Measurements from ENCODE around the gene HBM.
"Not testable (repeated sequence)": the region's sequence is repeated elsewhere in the genome, so short reads cannot be mapped to it uniquely, and the experiment has no call there.

The HBM gene

DNA sequence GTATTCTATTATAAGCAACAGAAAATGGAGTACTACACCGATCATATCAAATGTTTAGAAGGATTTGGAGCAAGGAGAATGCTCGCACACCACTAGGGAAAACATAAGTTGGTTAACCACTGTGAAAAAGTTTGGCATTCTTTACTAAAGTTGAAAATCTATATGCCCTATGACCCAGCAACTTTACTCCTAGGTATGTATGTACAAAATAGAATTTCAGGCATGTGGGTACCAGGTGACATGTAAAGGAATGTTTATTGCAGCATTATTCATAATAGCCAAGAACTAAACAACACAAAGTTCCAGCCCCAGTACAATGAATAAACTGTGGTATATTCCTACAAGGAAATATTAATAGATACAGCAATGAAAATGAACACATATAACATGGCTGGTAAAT, 19.1 kb upstream of the HBM start:
- no peak for DNase-seq (ENCODE audit: low read depth)

DNA sequence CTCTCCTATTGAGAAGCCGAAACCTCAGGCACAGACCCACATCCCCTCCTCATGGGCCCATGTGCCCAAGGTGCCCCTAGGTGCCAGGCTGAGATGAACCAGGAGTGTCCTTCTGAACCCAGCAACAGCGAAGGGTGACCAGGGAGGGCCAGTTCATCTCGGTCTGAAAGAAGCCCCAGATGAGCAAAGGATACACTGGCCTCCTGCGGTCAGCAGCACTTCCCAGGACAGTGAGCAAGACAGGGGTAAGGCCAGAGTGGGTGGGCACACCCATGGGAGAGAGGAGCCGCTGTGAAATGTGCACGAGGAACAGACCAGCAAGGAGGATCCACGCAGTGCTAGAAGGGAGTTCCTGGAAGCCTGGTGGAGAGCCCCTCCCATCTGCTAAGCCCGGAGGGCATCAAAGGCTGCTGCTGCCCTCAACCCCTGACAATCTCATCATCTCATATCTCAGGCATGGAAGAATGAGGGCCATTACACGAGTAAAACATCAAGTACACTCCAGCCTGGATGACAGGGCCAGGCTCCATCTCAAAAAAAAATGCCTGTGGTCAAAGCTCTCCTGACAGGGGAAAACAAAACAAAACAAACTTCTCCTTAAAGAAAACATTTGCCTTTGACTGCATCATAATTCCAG, 16.6 kb upstream of the HBM start:
- DNase-seq (ENCODE audit: low read depth) = no peak

DNA sequence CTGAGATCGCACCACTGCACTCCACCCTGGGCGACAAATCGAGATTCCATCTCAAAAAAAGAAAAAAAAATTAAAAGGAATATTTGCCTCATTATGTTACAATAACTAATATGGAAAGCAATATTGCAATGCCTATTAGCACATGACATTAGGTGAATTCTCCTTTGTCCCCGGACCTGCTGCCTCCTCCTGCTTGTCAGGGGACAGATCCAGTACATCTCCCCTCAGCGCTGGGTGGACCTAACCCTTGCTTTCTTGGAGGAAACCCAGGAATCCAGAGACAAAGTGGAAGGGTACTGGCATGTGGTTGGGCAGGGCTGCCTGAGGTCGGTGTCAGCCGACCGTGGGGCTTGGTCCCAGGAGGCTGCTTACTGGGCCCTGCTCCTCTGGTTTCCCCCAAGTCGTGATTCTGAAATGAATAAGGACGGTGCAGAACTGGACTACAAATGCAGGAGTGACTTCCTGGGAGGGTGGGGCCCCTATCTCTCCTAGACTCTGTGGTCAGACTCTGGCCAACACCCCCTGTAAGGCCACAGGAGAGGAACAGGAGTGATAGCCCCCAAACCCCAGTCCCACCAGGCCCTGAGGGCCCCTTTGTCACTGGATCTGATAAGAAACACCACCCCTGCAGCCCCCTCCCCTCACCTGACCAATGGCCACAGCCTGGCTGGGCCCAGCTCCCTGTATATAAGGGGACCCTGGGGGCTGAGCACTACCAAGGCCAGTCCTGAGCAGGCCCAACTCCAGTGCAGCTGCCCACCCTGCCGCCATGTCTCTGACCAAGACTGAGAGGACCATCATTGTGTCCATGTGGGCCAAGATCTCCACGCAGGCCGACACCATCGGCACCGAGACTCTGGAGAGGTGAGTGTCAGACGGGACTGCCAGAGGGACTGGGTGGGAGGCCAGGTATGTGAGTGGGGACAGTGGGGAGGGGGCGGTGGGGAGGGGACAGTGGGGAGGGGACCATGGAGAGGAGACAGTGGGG, 13.3 kb upstream of the HBM start, which contains the start of gene HBZ:
HBZ (plus strand) TSS at position 504 of the 988 bp plus-strand sequence; CDS start at position 770, 266 bp downstream.
- DNase-seq (ENCODE audit: low read depth) = no peak

DNA sequence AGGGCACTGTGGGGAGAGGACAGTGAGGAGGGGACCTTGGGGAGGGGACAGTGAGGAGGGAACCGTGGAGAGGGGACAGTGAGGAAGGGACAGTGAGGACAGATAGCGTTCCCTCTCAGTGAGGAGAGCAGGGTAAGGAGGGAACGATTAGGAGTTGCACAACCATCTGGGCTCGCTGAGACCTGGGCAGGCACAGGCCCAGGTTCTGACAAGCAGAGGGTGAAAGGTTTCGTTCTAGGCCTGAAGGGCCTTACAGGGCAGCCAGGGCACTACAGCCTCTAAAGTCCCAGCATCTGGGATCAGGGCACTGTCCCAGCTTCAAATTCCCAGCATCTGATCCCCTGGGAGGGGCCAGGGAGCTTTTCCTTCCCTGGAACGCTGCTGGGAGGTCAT, 12.7 kb upstream of the HBM start:
- DNase-seq (ENCODE audit: low read depth) = not testable (repeated sequence)

DNA sequence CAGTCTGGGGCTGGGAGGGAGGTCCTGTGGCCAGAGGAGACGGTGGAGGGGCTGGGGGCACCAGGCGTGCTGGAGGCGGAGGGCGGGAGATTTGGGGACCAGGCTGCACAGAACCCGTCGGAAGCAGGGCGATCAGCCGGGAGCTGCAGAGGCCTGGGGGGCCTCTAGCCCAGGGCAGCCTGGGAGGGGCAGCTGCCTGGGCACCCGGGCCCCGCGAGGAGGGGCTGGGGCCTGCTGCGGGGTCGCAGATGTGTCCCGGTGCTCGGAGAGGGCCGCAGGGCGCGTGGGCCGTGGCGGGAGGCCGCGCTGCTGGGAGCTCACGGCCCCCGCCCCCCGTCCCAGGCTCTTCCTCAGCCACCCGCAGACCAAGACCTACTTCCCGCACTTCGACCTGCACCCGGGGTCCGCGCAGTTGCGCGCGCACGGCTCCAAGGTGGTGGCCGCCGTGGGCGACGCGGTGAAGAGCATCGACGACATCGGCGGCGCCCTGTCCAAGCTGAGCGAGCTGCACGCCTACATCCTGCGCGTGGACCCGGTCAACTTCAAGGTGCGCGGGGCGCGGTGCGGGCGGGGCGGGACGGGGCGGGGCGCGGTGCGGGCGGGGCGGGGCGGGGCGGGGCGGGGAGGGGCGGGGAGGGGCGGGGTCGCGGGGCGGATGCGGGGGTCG, 12.1 kb upstream of the HBM start:
- not testable (repeated sequence) for DNase-seq (ENCODE audit: low read depth)

DNA sequence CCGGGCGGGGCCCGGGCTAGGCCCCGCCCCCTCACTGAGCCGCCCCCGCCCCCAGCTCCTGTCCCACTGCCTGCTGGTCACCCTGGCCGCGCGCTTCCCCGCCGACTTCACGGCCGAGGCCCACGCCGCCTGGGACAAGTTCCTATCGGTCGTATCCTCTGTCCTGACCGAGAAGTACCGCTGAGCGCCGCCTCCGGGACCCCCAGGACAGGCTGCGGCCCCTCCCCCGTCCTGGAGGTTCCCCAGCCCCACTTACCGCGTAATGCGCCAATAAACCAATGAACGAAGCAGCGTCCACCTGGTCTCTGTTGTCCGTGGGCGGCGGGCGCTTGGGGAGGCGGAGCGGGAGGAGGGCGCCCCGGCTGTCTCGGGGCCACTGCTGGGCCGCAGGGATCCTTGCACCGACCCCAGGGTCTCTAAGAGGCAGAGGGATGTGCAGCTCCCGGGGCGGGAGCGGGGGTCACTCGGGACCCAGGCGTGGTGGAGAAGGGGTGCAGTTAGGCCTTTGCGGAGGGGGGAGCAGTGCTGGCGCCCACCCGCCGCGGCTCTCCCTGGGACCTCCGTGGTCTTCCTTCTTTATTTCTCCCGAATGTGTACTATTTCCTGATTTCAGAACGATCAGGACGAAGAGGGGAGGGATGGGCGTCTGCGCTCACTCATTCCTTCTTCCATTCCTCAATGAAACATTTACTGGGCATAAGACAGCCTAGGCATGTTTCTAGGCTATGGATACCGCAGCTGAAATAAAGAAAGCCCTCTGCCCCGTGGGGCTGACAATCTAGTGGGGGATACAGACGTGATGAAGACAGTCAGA, 11.4 kb upstream of the HBM start:
- no peak for DNase-seq (ENCODE audit: low read depth)

DNA sequence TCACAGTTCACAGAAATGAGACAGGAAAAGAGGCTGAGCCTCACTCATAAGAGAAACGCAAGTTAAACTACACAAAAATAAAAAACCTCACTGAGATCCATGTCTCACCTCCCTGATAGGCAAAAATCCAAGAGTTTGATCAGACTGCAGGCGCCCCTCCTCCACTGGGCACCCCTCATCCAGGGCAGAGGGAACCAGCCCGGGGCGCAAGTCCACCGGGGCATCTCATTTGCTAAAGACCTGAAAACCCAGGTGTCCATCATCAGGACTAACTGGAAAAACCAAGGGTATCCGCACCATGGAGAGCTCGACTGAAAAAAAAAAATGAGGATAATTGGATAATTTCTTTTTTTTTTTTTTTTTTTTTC, 10.8 kb upstream of the HBM start:
- DNase-seq (ENCODE audit: low read depth) = no peak

DNA sequence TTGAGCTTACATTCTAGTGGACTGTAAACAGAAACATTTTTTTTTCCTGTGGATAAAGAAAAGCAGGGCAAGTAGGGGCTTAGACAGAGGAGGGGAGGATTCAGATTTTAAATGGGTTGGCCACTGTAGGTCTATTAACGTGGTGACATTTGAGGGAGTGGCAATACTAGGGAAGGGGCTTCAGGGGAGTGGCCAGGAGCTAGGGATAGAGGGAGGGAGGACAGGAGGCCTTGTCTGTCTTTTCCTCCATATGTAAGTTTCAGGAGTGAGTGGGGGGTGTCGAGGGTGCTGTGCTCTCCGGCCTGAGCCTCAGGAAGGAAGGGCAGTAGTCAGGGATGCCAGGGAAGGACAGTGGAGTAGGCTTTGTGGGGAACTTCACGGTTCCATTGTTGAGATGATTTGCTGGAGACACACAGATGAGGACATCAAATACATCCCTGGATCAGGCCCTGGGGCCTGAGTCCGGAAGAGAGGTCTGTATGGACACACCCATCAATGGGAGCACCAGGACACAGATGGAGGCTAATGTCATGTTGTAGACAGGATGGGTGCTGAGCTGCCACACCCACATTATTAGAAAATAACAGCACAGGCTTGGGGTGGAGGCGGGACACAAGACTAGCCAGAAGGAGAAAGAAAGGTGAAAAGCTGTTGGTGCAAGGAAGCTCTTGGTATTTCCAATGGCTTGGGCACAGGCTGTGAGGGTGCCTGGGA, 6.5 kb upstream of the HBM start:
- DNase-seq (ENCODE audit: low read depth) = no peak

DNA sequence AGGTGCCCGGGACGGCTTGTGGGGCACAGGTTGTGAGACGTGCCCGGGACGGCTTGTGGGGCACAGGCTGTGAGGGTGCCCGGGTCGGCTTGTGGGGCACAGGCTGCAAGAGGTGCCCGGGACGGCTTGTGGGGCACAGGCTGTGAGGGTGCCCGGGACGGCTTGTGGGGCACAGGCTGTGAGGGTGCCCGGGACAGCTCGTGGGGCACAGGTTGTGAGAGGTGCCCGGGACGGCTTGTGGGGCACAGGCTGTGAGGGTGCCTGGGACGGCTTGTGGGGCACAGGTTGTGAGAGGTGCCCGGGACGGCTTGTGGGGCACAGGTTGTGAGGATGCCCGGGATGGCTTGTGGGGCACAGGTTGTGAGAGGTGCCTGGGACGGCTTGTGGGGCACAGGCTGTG, 5.5 kb upstream of the HBM start:
- DNase-seq (ENCODE audit: low read depth) = not testable (repeated sequence)

DNA sequence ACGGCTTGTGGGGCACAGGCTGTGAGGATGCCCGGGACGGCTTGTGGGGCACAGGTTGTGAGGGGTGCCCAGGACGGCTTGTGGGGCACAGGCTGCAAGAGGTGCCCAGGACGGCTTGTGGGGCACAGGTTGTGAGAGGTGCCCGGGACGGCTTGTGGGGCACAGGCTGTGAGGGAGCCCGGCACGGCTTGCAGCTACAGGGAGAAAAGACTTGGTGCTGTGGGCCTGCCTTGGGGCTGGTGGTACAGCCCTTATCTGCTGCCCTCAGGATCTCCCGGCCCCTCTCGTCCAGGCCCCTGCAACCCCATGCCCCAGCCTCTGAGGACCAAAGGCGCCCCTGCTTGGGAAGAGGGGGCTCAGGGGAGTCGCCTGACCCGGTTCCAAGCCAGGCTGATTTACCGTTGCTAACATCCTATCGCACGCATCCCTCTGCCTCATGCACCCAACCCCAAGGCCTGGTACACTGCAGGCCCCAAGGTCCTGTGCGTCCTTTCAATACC, 5.0 kb upstream of the HBM start:
- DNase-seq (ENCODE audit: low read depth) = no peak

DNA sequence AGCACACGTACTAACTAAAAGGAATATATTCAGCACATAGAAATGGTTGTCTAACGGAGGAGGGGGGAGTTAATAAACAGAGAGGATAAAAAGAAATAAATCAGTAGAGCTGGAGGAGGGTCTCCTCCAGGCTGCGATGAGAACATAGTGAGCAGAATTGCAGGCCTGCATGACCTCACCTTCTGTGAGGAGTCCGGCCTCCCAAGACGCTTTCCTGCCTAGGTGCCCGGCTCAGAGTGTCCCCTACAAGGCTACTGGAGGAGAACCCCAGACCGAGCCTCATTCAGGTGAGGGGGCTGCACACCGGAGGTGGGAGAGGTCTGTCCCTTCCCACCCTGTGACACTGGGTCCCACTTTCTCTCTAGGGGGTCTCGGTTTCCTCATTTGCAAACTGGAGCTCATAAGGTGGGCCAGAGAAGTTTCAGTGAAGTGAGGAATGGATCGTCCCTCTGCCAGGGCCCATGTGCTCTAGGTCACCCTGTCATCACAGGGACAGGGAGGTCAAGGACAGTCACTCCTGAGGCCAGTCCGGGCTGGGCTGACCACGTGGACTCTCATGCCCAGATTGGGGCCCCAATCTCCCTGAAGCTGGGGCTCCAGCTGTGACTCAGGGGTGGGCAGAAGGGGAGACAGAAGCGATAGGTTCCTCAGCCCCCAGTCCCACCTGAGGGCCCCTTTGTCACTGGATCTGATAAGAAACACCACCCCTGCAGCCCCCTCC, 3.3 kb upstream of the HBM start:
- DNase-seq (ENCODE audit: low read depth) = no peak

DNA sequence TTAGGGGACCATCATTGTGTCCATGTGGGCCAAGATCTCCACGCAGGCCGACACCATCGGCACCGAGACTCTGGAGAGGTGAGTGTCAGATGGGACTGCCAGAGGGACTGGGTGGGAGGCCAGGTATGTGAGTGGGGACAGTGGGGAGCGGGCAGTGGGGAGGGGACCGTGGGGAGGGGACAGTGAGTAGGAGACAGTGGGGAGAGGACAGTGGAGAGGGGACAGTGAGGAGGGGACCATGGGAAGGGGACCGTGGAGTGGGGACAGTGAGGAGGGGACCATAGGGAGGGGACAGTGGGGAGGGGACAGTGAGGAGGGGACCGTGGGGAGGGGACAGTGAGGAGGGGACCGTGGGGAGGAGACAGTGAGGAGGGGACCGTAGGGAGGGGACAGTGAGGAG, 2.6 kb upstream of the HBM start:
- DNase-seq (ENCODE audit: low read depth) = not testable (repeated sequence)

DNA sequence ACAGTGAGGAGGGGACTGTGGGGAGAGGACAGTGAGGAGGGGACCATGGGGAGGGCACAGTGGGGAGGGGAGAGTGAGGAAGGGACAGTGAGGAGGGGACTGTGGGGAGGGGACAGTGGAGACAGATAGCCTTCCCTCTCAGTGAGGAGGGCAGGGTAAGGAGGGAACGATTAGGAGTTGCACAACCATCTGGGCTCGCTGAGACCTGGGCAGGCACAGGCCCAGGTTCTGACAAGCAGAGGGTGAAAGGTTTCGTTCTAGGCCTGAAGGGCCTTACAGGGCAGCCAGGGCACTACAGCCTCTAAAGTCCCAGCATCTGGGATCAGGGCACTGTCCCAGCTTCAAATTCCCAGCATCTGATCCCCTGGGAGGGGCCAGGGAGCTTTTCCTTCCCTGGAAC, 2.1 kb upstream of the HBM start:
- DNase-seq (ENCODE audit: low read depth) = not testable (repeated sequence)

DNA sequence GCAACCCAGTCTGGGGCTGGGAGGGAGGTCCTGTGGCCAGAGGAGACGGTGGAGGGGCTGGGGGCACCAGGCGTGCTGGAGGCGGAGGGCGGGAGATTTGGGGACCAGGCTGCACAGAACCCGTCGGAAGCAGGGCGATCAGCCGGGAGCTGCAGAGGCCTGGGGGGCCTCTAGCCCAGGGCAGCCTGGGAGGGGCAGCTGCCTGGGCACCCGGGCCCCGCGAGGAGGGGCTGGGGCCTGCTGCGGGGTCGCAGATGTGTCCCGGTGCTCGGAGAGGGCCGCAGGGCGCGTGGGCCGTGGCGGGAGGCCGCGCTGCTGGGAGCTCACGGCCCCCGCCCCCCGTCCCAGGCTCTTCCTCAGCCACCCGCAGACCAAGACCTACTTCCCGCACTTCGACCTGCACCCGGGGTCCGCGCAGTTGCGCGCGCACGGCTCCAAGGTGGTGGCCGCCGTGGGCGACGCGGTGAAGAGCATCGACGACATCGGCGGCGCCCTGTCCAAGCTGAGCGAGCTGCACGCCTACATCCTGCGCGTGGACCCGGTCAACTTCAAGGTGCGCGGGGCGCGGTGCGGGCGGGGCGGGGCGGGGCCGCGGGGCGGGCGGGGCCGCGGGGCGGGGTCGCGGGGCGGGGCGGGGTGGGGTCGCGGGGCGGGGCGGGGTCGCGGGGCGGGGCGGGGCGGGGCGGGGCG, 1.5 kb upstream of the HBM start:
- DNase-seq (ENCODE audit: low read depth) = not testable (repeated sequence)

DNA sequence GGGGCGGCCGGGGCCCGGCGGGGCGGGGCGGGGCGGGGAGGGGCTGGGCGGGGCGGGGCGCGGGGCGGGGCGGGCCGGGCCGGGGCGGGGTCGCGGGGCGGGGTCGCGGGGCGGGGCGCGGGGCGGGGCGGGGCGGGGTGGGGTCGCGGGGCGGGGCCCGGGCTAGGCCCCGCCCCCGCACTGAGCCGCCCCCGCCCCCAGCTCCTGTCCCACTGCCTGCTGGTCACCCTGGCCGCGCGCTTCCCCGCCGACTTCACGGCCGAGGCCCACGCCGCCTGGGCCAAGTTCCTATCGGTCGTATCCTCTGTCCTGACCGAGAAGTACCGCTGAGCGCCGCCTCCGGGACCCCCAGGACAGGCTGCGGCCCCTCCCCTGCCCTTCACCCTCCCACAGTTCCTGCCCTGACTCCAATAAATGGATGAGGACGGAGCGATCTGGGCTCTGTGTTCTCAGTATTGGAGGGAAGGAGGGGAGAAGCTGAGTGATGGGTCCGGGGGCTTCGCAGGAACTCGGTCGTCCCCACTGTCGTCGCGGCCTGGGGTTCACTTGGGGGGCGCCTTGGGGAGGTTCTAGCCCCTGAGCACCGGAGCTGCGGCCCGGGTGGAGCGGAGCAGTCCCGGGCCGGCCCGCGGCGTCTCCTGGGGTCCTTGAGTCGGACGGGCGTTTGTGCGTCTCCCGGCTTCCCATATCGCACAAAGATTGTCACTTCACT, 795 bp upstream of the HBM start:
- no peak for DNase-seq (ENCODE audit: low read depth)

DNA sequence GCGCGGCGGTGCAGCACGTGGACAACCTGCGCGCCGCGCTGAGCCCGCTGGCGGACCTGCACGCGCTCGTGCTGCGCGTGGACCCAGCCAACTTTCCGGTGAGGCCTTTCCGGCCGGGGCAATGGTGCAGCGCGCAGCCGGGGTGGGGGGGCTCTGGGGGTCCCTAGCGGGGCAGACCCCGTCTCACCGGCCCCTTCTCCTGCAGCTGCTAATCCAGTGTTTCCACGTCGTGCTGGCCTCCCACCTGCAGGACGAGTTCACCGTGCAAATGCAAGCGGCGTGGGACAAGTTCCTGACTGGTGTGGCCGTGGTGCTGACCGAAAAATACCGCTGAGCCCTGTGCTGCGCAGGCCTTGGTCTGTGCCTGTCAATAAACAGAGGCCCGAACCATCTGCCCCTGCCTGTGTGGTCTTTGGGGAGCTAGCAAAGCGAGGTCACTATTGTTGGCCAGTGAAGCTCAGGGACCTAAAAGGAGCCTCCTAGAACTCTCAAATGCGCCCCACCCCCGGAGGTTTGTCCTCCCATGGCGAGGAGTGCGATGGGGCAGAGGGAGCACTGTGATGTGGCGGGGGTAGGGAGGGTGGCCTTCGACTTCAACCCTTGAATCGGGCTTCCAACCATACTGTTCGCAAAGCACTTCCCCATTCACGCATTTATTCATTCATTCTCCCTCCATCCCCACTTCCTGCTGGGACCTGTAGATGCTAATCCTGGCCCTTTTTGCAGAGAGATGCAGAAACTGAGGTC, 770 bp downstream of the HBM start:
- DNase-seq (ENCODE audit: low read depth) = no peak

DNA sequence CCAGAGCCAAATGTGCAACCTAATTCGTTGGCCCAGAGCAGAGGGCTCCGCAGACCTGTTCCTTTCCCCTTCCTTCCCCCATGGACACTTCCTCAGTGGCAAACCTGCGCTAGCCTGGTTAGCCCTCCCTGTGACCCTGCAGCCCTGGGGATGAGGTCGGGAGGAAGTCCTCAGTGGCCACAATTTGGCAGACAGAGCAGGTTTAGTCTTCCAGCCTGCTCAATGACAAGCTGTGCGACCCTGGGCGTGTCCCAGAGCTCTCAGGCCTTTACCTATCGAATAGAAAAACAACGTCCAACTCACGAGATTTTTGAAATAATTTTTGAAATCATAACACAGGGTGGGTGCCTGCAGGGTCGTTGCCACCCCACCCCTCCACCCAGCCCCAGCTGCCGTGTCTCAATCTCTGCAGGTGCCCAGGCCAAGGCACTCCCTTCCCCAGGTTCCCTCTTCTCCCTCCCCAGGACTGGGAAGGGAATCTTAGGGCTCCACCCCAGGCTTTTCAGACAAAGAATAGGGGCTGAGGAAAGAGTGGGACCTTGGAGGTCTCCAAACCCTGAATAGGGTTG, 1.4 kb downstream of the HBM start:
- DNase-seq (ENCODE audit: low read depth) = no peak

DNA sequence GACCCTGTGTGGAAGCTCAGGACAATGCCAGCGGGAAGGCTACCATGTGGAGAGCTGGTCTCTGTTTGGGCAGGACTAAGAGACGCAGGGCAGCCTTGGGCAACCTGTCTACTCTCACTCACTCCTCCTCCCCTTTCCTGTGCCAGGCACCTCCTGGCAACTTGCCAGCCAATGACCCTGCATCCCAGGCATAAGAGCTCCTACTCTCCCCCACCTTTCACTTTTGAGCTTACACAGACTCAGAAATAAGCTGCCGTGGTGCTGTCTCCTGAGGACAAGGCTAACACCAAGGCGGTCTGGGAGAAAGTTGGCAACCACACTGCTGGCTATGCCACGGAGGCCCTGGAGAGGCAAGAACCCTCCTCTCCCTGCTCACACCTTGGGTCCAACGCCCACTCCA, 2.6 kb downstream of the HBM start:
- no peak for DNase-seq (ENCODE audit: low read depth)
